Heart right ventricle (tissue), 16 donors: ENCODE measurements around the gene USP24. TPM values are rescaled to one million over a fixed set of nuclear protein-coding genes. Genes with fewer than 3 reads are reported as not detected.

ENCODE experiments used
- ATAC-seq, 8 donors: fragments of 200-7000 bp; cut with Tn5 transposase; one replicate each; pipeline ENCODE4 v1.9.1; 2020; ENCODE audit warnings: mild to moderate bottlenecking in 8 of 8, moderate library complexity in 8 of 8, moderate number of reproducible peaks in 1 of 8
- DNase-seq, 2 donors: peaks; one replicate each; pipeline ENCODE4 v3.0.0-alpha.2; 2020
- H3K27ac ChIP-seq, 10 donors: fragments of 200-600 bp; sonication (generic) in 2 of 10; one replicate each; pipeline versions ENCODE4 v1.5.0 to v1.8.0; 2020 to 2022; ENCODE audit warnings: mild to moderate bottlenecking in 3 of 10
- H3K27me3 ChIP-seq, 7 donors: fragments of 200-600 bp; one replicate each; pipeline ENCODE4 v1.8.0; 2021 to 2022; ENCODE audit warnings: mild to moderate bottlenecking in 2 of 7
- H3K36me3 ChIP-seq, 9 donors: fragments of 200-600 bp; sonication (generic) in 1 of 9; one replicate each; pipeline versions ENCODE4 v1.5.0 to v1.8.0; 2020 to 2022; ENCODE audit warnings: mild to moderate bottlenecking in 2 of 9
- H3K4me1 ChIP-seq, 9 donors: fragments of 200-600 bp; sonication (generic) in 1 of 9; one replicate each; pipeline versions ENCODE4 v1.5.0 to v1.8.0; 2020 to 2022; ENCODE audit warnings: mild to moderate bottlenecking in 4 of 9
- H3K4me3 ChIP-seq, 10 donors: fragments of 200-600 bp; sonication (generic) in 2 of 10; one replicate each; pipeline versions ENCODE4 v1.5.0 to v1.8.0; 2020 to 2022; ENCODE audit warnings: mild to moderate bottlenecking in 7 of 10, moderate library complexity in 2 of 10
- H3K9me3 ChIP-seq, 11 donors: fragments of 200-600 bp in 10 of 11; sonication (generic) in 2 of 11; one replicate each; pipeline versions ENCODE4 v1.5.0 to v1.8.0; 2013 to 2022; ENCODE audit warnings: mild to moderate bottlenecking in 2 of 11, control low read depth in 1 of 11, moderate library complexity in 1 of 11
- CTCF ChIP-seq, 9 donors: fragments of 200-600 bp; sonication (generic) in 2 of 9; IDR thresholded peaks; one replicate each; pipeline versions ENCODE4 v1.5.0 to v1.8.0; 2021 to 2022; ENCODE audit warnings: antibody characterized with exemption in 9 of 9, mild to moderate bottlenecking in 5 of 9, moderate library complexity in 1 of 9
- WGBS, 2 donors: extraction: QIAGEN DNeasy Blood & Tissue Kit; methylation state at CpG; one replicate each; pipeline ENCODE4 v1.1.7; 2013; ENCODE audit warnings: inconsistent platforms in 1 of 2; 5-methylcytosine and 5-hydroxymethylcytosine counted together
- intact Hi-C, 10 donors: fragments of 100-400 bp; cut with DNase I; formaldehyde crosslinking; loops; one replicate each; pipeline versions ENCODE4 v1.11.1 to v1.14.2; 2022
- polyA plus RNA-seq, 2 donors: library from polyadenylated mRNA; stranded (reverse); fragments of 200-250 nt; gene quantifications; one replicate each; pipeline ENCODE4 v1.2.3, GENCODE V29; 2013
- total RNA-seq, 10 donors: library from RNA; stranded (reverse); fragmentation: NEBNext Ultra II Directional in 3 of 10; extraction: Animal tissue kit (Norgen Biotek cat#: 25700) in 3 of 10; gene quantifications; one replicate each; pipeline versions ENCODE4 v1.2.1 to v1.2.4, GENCODE V29; 2021 to 2023
- donor health status: Arrhythmogenic right ventricular cardiomyopathy.
- donor health status: ischemic (EF 13 %, LVEDD 7.1; RV severe dilation, severe dysfunction).
- donor health status: healthy with polysubstance abuse.
- donor health status: DM: no; HTN: yes; CAD: no.
- donor health status: DM: no; HTN: no; CAD: no.
- donor health status: ischemic (EF 25% LVEDD 6.9; RV normal size, moderate dysfunction).
- donor health status: ischemic (EF 25% LVEDD 5.7; RV mildly dilated, moderate dysfunction).
- donor health status: healthy.
- donor health status: DM: yes; HTN: yes; CAD: no.
- donor health status: Ischemic cardiomyopathy.
- donor health status: ischemic (EF 35%, LVEDD 5.7; RV mildly dilated, moderate dysfunction).
- donor health status: nonischemic (EF 11% LVEDD 7.7; RV severe dilation, severe dysfunction).
- donor health status: DM: yes; HTN: yes; CAD: no.
- donor health status: PGD.
- donor health status: ischemic (EF 29% LVEDD 5.4; RV normal size, mild dysfunction).
- donor health status: nonischemic (EF 23%, LVEDD 6.1; RV moderate dilation, normal function).

The USP24 gene
- total and polyA plus RNA-seq, 12 donors: 7.1 to 49.7 (median 41.3) TPM

- Histone ChIP-seq H3K9me3 (no peaks in the 10 kb centered on the region), H3K4me3 (no peak overlapping the region), H3K27me3 (no peaks in the 10 kb centered on the region), H3K4me1 (peaks cover 0 to 5% (median 0%) of the 10 kb centered on the region in 9 donors), H3K36me3 (no peaks in the 10 kb centered on the region), H3K27ac (no peak overlapping the region)
- DNase-seq: no peak
- 59 to 66% methylated on average over 4 of the region's 4 CpGs for WGBS, 2 donors
- intact Hi-C loops: no loop called here
- no peak for TF ChIP-seq CTCF (IDR thresholded peaks at IDR 0.05)
- no peak for ATAC-seq
Observed at GRCh38 chr1:55235722-55236121, 20.6 kb upstream of the USP24 start.

- ATAC-seq (no peak), DNase-seq (no peak)
- no peak for TF ChIP-seq CTCF (IDR thresholded peaks at IDR 0.05)
- Histone ChIP-seq H3K27ac (no peak overlapping the region), H3K27me3 (no peaks in the 10 kb centered on the region), H3K4me3 (no peak overlapping the region), H3K9me3 (no peaks in the 10 kb centered on the region), H3K4me1 (peaks cover 0 to 14% (median 0%) of the 10 kb centered on the region in 9 donors), H3K36me3 (no peaks in the 10 kb centered on the region)
- intact Hi-C loops: no loop called here
- 95 to 97% methylated on average over 3 of the region's 3 CpGs for WGBS, 2 donors
Observed at GRCh38 chr1:55234016-55234415, 18.9 kb upstream of the USP24 start.

- Histone ChIP-seq H3K27me3 (no peaks in the 10 kb centered on the region), H3K36me3 (no peaks in the 10 kb centered on the region), H3K4me1 (peaks cover 0 to 14% (median 0%) of the 10 kb centered on the region in 9 donors), H3K27ac (no peak overlapping the region), H3K9me3 (peaks cover 0 to 1% (median 0%) of the 10 kb centered on the region in 11 donors), H3K4me3 (no peak overlapping the region)
- no peak for ATAC-seq
- intact Hi-C loops: no loop called here
- DNase-seq: no peak
- 73 to 74% methylated on average over 5 of the region's 5 CpGs for WGBS, 2 donors
- no peak for TF ChIP-seq CTCF (IDR thresholded peaks at IDR 0.05)
Observed at GRCh38 chr1:55233145-55233777, 18.1 kb upstream of the USP24 start.

GRCh38 chr1:55232448-55233144 is 17.4 kb upstream of the USP24 start:
- ATAC-seq: no peak
- no peak for TF ChIP-seq CTCF (IDR thresholded peaks at IDR 0.05)
- Histone ChIP-seq H3K4me3 (no peak overlapping the region), H3K27me3 (no peaks in the 10 kb centered on the region), H3K36me3 (no peaks in the 10 kb centered on the region), H3K27ac (no peak overlapping the region), H3K9me3 (peaks cover 0 to 8% (median 0%) of the 10 kb centered on the region in 11 donors), H3K4me1 (peaks cover 0 to 14% (median 0%) of the 10 kb centered on the region in 9 donors)
- WGBS, 2 donors: 75 to 82% methylated on average over 6 of the region's 6 CpGs
- no peak for DNase-seq
- intact Hi-C loops: no loop called here
